Loucy (cell line): ENCODE results near the gene SPRR4.

Source experiments
- EZH2phosphoT487 ChIP-seq: fragments of 200-600 bp; IDR thresholded peaks from 2 replicates; pipeline ENCODE4 v1.6.1; 2018; ENCODE audit warnings: antibody characterized with exemption, mild to moderate bottlenecking, moderate library complexity, borderline replicate concordance
- TF ChIP-seq, protein P1 (sequence below): fragments of 200-600 bp; sonication (generic); conservative IDR thresholded peaks from 2 replicates; pipeline ENCODE4 v1.5.1; 2014; ENCODE audit warnings: mild to moderate bottlenecking, antibody characterized with exemption, low read length

DNA sequence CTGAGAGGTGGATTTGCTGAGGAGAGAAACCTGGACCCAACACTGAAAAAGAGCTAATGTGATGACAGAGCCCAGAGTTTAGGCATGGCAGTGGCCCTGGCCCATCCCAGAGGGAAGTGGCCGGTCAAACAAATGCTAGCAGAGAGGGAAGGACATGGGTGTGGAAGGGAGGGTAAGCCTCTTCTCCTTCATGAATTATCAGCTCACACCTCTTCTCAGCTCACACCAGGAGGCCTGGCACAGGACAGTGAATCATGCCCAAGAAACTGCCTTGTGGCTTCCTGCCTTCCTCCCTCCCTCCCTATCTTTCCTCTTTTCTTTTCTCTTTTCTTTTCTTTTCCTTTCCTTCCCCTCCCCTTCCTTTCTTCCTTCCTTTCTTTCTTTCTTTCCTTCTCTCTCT lies 29.8 kb downstream of the SPRR4 start:
- TF ChIP-seq, protein P1, sequence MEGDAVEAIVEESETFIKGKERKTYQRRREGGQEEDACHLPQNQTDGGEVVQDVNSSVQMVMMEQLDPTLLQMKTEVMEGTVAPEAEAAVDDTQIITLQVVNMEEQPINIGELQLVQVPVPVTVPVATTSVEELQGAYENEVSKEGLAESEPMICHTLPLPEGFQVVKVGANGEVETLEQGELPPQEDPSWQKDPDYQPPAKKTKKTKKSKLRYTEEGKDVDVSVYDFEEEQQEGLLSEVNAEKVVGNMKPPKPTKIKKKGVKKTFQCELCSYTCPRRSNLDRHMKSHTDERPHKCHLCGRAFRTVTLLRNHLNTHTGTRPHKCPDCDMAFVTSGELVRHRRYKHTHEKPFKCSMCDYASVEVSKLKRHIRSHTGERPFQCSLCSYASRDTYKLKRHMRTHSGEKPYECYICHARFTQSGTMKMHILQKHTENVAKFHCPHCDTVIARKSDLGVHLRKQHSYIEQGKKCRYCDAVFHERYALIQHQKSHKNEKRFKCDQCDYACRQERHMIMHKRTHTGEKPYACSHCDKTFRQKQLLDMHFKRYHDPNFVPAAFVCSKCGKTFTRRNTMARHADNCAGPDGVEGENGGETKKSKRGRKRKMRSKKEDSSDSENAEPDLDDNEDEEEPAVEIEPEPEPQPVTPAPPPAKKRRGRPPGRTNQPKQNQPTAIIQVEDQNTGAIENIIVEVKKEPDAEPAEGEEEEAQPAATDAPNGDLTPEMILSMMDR: no peak
- TF ChIP-seq EZH2phosphoT487: no peak
